HL-60/S4 treated with retinoic acid at 250 ng/mL for 4 days and 3 days (cell line): ENCODE measurements around the gene CHST11.

Experiments
- in situ Hi-C: fragments of 300-500 bp; cut with MboI; formaldehyde crosslinking; loops from 2 replicates; pipeline ENCODE4 v1.7.0; 2022; ENCODE audit warnings: low sequenced_read_pairs

The CHST11 gene

GRCh38 chr12:104459368-104459909 lies 2.7 kb downstream of the CHST11 start:
- in situ Hi-C loops = no loop called here

GRCh38 chr12:104460041-104460719 lies 3.4 kb downstream of the CHST11 start:
- in situ Hi-C loops = no loop called here

- in situ Hi-C loops = no loop called here
These were observed 4.4 kb downstream of the CHST11 start for GRCh38 chr12:104460973-104461698.

- in situ Hi-C loops = no loop called here
These were observed 5.6 kb downstream of the CHST11 start for GRCh38 chr12:104462325-104462724.

GRCh38 chr12:104462931-104463339 lies 6.2 kb downstream of the CHST11 start:
- in situ Hi-C loops = no loop called here

GRCh38 chr12:104463368-104463767 lies 6.6 kb downstream of the CHST11 start:
- in situ Hi-C loops = no loop called here

- in situ Hi-C loops = no loop called here
These were observed 8.2 kb downstream of the CHST11 start for GRCh38 chr12:104464899-104465298.

GRCh38 chr12:104466709-104467345 lies 10.1 kb downstream of the CHST11 start:
- in situ Hi-C loops = no loop called here

GRCh38 chr12:104467346-104467837 lies 10.6 kb downstream of the CHST11 start:
- in situ Hi-C loops = no loop called here

GRCh38 chr12:104468371-104468770 lies 11.6 kb downstream of the CHST11 start:
- in situ Hi-C loops = no loop called here

GRCh38 chr12:104469066-104469465 lies 12.3 kb downstream of the CHST11 start:
- in situ Hi-C loops = no loop called here

GRCh38 chr12:104469523-104469922 lies 12.8 kb downstream of the CHST11 start:
- in situ Hi-C loops = no loop called here

- in situ Hi-C loops = no loop called here
These were observed 13.8 kb downstream of the CHST11 start for GRCh38 chr12:104470521-104470920.

GRCh38 chr12:104471336-104471735 lies 14.6 kb downstream of the CHST11 start:
- in situ Hi-C loops = no loop called here

GRCh38 chr12:104472748-104473147 lies 16.0 kb downstream of the CHST11 start:
- in situ Hi-C loops = no loop called here

- in situ Hi-C loops = no loop called here
These were observed 16.7 kb downstream of the CHST11 start for GRCh38 chr12:104473374-104473983.

- in situ Hi-C loops = no loop called here
These were observed 18.5 kb downstream of the CHST11 start for GRCh38 chr12:104475271-104475670.

GRCh38 chr12:104477510-104478390 lies 21.0 kb downstream of the CHST11 start:
- in situ Hi-C loops = no loop called here

- in situ Hi-C loops = no loop called here
These were observed 21.8 kb downstream of the CHST11 start for GRCh38 chr12:104478396-104479122.
